ENCODE data around the gene RHOF.

- TF ChIP-seq CTCF (IDR thresholded peaks at IDR 0.05; ENCODE audit: low read length): no peak
- no peak for TF ChIP-seq EZH2 (IDR thresholded peaks at IDR 0.05; ENCODE audit: borderline replicate concordance, low read length)
Observed at GRCh38 chr12:121823727-121824115, 30.2 kb upstream of the RHOF start.

Measured in OCI-LY1 (cell line).